HEK293 (cell line): ENCODE data around the gene MPV17L2.
A peak's percentile ranks its signal among the peaks of the same experiment; 100 is the strongest.

Source experiments
- CTCF ChIA-PET: fragments of 350-600 bp; formaldehyde crosslinking; extraction: SDS; loops from one replicate; lab custom pipeline; 2021; ENCODE audit warnings: antibody characterized with exemption; lab: Yijun Ruan, JAX
- POLR2A ChIA-PET: fragments of 300-600 bp; formaldehyde crosslinking; extraction: SDS; loops from one replicate; lab custom pipeline; 2020; ENCODE audit warnings: antibody characterized with exemption, inconsistent platforms; lab: Yijun Ruan, JAX
- H3K27ac ChIP-seq: fragments of 200-500 bp; sonication (Bioruptor generic); 2 replicates; pipeline ENCODE4 v1.5.1; 2014; ENCODE audit warnings: low read depth, low read length, control low read depth, inconsistent platforms; ENCODE audit errors: extremely low read depth
- H3K36me3 ChIP-seq, 2 experiments: fragments of 200-500 bp in 1 of 2; sonication (Bioruptor generic) in 1 of 2; 1 replicate in 1 of 2; 2 replicates in 1 of 2; pipeline ENCODE4 v1.5.1; 2014 to 2017; ENCODE audit warnings: inconsistent platforms in 2 of 2, low read length in 2 of 2; ENCODE audit not compliant: control insufficient read depth in 2 of 2, insufficient read depth in 1 of 2
- H3K4me1 ChIP-seq: fragments of 200-500 bp; sonication (Bioruptor generic); 2 replicates; pipeline ENCODE4 v1.5.1; 2014; ENCODE audit warnings: mild to moderate bottlenecking, low read length, inconsistent platforms; ENCODE audit not compliant: control insufficient read depth, insufficient read depth
- H3K4me3 ChIP-seq: 2 replicates; pipeline ENCODE4 v1.5.1; 2011; ENCODE audit warnings: low read depth, mild to moderate bottlenecking, control low read depth, low read length, moderate library complexity
- H3K9me3 ChIP-seq: fragments of 200-500 bp; sonication (Bioruptor generic); 2 replicates; pipeline ENCODE4 v1.5.1; 2014; ENCODE audit warnings: low read depth, low read length, inconsistent platforms; ENCODE audit not compliant: control insufficient read depth, insufficient read depth
- GLIS2 ChIP-seq: fragments of 450-650 bp; formaldehyde crosslinking; IDR thresholded peaks from 2 replicates; pipeline ENCODE4 v1.5.1; 2016; ENCODE audit warnings: missing biosample characterization, missing genetic modification characterization
- MZF1 ChIP-seq: fragments of 450-650 bp; formaldehyde crosslinking; IDR thresholded peaks from 2 replicates; pipeline ENCODE4 v1.5.1; 2017; ENCODE audit warnings: missing biosample characterization, missing genetic modification characterization, borderline replicate concordance
- OSR2 ChIP-seq: fragments of 450-650 bp; formaldehyde crosslinking; IDR thresholded peaks from 2 replicates; pipeline ENCODE4 v1.5.1; 2016; ENCODE audit warnings: missing biosample characterization, missing genetic modification characterization
- PRDM1 ChIP-seq: fragments of 450-650 bp; formaldehyde crosslinking; IDR thresholded peaks from 2 replicates; pipeline ENCODE4; 2016; ENCODE audit warnings: missing biosample characterization, missing genetic modification characterization
- ZBTB10 ChIP-seq: fragments of 450-650 bp; formaldehyde crosslinking; IDR thresholded peaks from 2 replicates; pipeline ENCODE4 v1.5.1; 2016; ENCODE audit warnings: missing biosample characterization, missing genetic modification characterization
- ZBTB17 ChIP-seq: fragments of 450-650 bp; formaldehyde crosslinking; IDR thresholded peaks from 2 replicates; pipeline ENCODE4 v1.5.1; 2016; ENCODE audit warnings: missing biosample characterization, missing genetic modification characterization
- ZFHX2 ChIP-seq: fragments of 450-650 bp; formaldehyde crosslinking; conservative IDR thresholded peaks from 2 replicates; pipeline ENCODE4 v1.5.1; 2016; ENCODE audit warnings: missing biosample characterization, missing genetic modification characterization
- ZFP3 ChIP-seq: fragments of 450-650 bp; formaldehyde crosslinking; IDR thresholded peaks from 2 replicates; pipeline ENCODE4 v1.5.1; 2016; ENCODE audit warnings: low read depth, missing biosample characterization, missing genetic modification characterization
- ZNF140 ChIP-seq: fragments of 450-650 bp; formaldehyde crosslinking; IDR thresholded peaks from 2 replicates; pipeline ENCODE4 v1.5.1; 2016; ENCODE audit warnings: missing biosample characterization, missing genetic modification characterization
- ZNF157 ChIP-seq: fragments of 450-650 bp; formaldehyde crosslinking; IDR thresholded peaks from 2 replicates; pipeline ENCODE4 v1.5.1; 2016; ENCODE audit warnings: missing biosample characterization, missing genetic modification characterization
- ZNF223 ChIP-seq: fragments of 450-650 bp; formaldehyde crosslinking; IDR thresholded peaks from 2 replicates; pipeline ENCODE4 v1.5.1; 2016; ENCODE audit warnings: missing biosample characterization, missing genetic modification characterization
- ZNF350 ChIP-seq: fragments of 450-650 bp; formaldehyde crosslinking; IDR thresholded peaks from 2 replicates; pipeline ENCODE4 v1.5.0; 2017; ENCODE audit warnings: missing biosample characterization, mild to moderate bottlenecking, missing genetic modification characterization
- ZNF404 ChIP-seq: fragments of 450-650 bp; formaldehyde crosslinking; IDR thresholded peaks from 2 replicates; pipeline ENCODE4 v1.5.1; 2017; ENCODE audit warnings: missing biosample characterization, missing genetic modification characterization
- ZNF433 ChIP-seq: fragments of 450-650 bp; formaldehyde crosslinking; IDR thresholded peaks from 2 replicates; pipeline ENCODE4 v1.5.1; 2016; ENCODE audit warnings: missing biosample characterization, missing genetic modification characterization, low read depth
- ZNF580 ChIP-seq: fragments of 450-650 bp; formaldehyde crosslinking; IDR thresholded peaks from 2 replicates; pipeline ENCODE4 v1.5.1; 2016; ENCODE audit warnings: missing biosample characterization, missing genetic modification characterization
- ZNF626 ChIP-seq: fragments of 450-650 bp; sonication (Bioruptor Pico); formaldehyde crosslinking; IDR thresholded peaks from 2 replicates; pipeline ENCODE4 v1.5.1; 2018; ENCODE audit warnings: missing biosample characterization, missing genetic modification characterization, inconsistent platforms
- ZNF664 ChIP-seq: fragments of 450-650 bp; formaldehyde crosslinking; IDR thresholded peaks from 2 replicates; pipeline ENCODE4 v1.5.1; 2016; ENCODE audit warnings: missing biosample characterization, missing genetic modification characterization
- ZNF768 ChIP-seq: fragments of 450-650 bp; formaldehyde crosslinking; IDR thresholded peaks from 2 replicates; pipeline ENCODE4 v1.5.1; 2018; ENCODE audit warnings: missing biosample characterization, mild to moderate bottlenecking, missing genetic modification characterization
- TF ChIP-seq, protein P1 (sequence below): fragments of 450-650 bp; formaldehyde crosslinking; IDR thresholded peaks from 2 replicates; pipeline ENCODE4 v1.5.1; 2016; ENCODE audit warnings: missing biosample characterization, missing genetic modification characterization, borderline replicate concordance
- TF ChIP-seq, protein P2 (sequence below): fragments of 450-650 bp; formaldehyde crosslinking; IDR thresholded peaks from 2 replicates; pipeline ENCODE4 v1.5.1; 2017; ENCODE audit warnings: missing biosample characterization, missing genetic modification characterization

The MPV17L2 gene

GRCh38 chr19:18174983-18175382 is 18.0 kb upstream of the MPV17L2 start (continued):
- TF ChIP-seq, protein P1, sequence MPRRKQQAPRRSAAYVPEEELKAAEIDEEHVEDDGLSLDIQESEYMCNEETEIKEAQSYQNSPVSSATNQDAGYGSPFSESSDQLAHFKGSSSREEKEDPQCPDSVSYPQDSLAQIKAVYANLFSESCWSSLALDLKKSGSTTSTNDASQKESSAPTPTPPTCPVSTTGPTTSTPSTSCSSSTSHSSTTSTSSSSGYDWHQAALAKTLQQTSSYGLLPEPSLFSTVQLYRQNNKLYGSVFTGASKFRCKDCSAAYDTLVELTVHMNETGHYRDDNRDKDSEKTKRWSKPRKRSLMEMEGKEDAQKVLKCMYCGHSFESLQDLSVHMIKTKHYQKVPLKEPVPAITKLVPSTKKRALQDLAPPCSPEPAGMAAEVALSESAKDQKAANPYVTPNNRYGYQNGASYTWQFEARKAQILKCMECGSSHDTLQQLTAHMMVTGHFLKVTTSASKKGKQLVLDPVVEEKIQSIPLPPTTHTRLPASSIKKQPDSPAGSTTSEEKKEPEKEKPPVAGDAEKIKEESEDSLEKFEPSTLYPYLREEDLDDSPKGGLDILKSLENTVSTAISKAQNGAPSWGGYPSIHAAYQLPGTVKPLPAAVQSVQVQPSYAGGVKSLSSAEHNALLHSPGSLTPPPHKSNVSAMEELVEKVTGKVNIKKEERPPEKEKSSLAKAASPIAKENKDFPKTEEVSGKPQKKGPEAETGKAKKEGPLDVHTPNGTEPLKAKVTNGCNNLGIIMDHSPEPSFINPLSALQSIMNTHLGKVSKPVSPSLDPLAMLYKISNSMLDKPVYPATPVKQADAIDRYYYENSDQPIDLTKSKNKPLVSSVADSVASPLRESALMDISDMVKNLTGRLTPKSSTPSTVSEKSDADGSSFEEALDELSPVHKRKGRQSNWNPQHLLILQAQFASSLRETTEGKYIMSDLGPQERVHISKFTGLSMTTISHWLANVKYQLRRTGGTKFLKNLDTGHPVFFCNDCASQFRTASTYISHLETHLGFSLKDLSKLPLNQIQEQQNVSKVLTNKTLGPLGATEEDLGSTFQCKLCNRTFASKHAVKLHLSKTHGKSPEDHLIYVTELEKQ (tag by site-specific recombination): no peak
- TF ChIP-seq ZNF404 (tag by site-specific recombination) (no peak), ZNF433 (no peak), ZBTB17 (tag by site-specific recombination) (no peak), OSR2 (tag by site-specific recombination) (no peak), ZBTB10 (tag by site-specific recombination) (no peak)
- TF ChIP-seq, protein P2, sequence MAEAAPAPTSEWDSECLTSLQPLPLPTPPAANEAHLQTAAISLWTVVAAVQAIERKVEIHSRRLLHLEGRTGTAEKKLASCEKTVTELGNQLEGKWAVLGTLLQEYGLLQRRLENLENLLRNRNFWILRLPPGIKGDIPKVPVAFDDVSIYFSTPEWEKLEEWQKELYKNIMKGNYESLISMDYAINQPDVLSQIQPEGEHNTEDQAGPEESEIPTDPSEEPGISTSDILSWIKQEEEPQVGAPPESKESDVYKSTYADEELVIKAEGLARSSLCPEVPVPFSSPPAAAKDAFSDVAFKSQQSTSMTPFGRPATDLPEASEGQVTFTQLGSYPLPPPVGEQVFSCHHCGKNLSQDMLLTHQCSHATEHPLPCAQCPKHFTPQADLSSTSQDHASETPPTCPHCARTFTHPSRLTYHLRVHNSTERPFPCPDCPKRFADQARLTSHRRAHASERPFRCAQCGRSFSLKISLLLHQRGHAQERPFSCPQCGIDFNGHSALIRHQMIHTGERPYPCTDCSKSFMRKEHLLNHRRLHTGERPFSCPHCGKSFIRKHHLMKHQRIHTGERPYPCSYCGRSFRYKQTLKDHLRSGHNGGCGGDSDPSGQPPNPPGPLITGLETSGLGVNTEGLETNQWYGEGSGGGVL (tag by site-specific recombination): no peak

DNA sequence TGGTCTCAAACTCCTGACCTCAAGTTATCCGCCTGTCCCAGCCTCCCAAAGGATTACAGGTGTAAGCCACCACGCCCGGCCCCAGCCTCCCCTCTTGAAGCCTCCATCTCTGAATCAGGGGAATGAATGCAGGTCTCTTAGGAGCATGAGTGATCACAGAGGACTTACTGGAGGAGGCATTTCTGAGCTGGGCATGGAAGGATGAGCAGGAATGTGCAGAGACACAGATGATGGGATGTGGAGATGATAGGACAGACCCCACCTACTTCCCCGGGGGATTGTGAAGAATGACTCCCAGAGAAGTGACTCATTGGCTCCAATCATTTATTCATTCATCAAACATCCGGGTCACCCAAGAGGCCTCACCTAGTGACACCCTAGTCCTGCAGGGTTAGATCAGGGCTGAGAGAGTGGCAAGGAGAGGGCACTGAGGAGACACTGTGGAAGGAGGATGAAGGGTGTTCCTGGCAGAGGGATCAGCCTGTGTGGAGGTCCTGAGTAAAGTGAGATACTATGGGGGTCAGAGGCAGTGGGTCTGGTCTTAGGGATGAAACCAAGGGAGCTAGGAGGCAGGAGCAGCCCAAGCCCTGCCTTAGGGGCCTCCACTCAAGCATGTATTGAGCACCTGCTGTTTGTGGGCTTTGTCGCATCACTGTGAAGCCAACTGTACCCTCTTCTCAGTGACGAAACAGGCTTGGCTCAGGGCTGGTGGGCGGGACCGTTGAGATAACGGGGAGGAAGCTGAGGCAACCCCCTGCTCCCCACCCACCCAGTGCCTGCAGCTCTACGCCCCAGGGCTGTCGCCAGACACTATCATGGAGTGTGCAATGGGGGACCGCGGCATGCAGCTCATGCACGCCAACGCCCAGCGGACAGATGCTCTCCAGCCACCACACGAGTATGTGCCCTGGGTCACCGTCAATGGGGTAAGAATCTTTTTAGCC is 16.4 kb upstream of the MPV17L2 start:
- H3K4me3 ChIP-seq: no peak overlapping the region
- ChIA-PET CTCF (interaction anchor here (0.5 to 1.3 kb wide), 6 partner anchors 12 to 244 kb away, joined by 3 to 5 read pairs (median 4); partner anchors contain the start of gene CCDC124), POLR2A (interaction anchor here (0.6 to 0.7 kb wide), 2 partner anchors 55 to 409 kb away, joined by 3 to 9 read pairs; no protein-coding TSS in a partner anchor)
- TF ChIP-seq MZF1 (no peak), ZNF350 (tag by site-specific recombination) (no peak), ZNF223 (no peak), ZNF626 (tag by site-specific recombination) (no peak), ZNF580 (tag by site-specific recombination) (no peak), ZNF768 (tag by site-specific recombination) (no peak), ZFHX2 (tag by site-specific recombination) (peak; percentile 36), ZNF157 (tag by site-specific recombination) (no peak), ZFP3 (tag by site-specific recombination) (no peak), ZNF664 (tag by site-specific recombination) (peak; percentile 69), PRDM1 (no peak), GLIS2 (no peak), ZNF140 (no peak)
- H3K27ac ChIP-seq: no peak overlapping the region
- H3K36me3 ChIP-seq: peaks cover 0 to 10% of the 10 kb centered on the region in 2 experiments; a peak in 1 of 3 replicates
- no peaks in the 10 kb centered on the region for H3K9me3 ChIP-seq
- H3K4me1 ChIP-seq: no peaks in the 10 kb centered on the region
